Ascending aorta (tissue), 2 donors: Measurements from ENCODE around the gene CLCN2. TPM values are rescaled to one million over a fixed set of nuclear protein-coding genes. Genes with fewer than 3 reads are reported as not detected.

ENCODE experiments used
- DNase-seq, 2 donors: peaks; one replicate each; pipeline ENCODE4 v3.0.0-alpha.2; 2019; ENCODE audit warnings: low spot score in 2 of 2
- H3K27ac ChIP-seq, 2 donors: fragments of 200-600 bp; sonication (generic); one replicate each; pipeline ENCODE4 v1.5.1; 2016 to 2017; ENCODE audit warnings: mild to moderate bottlenecking in 1 of 2
- H3K27me3 ChIP-seq: fragments of 200-600 bp; sonication (generic); one replicate; pipeline ENCODE4 v1.5.1; 2017
- H3K36me3 ChIP-seq, 2 donors: fragments of 200-600 bp; sonication (generic); one replicate each; pipeline ENCODE4 v1.5.1; 2016
- H3K4me1 ChIP-seq, 2 donors: fragments of 200-600 bp; sonication (generic); one replicate each; pipeline ENCODE4 v1.5.1; 2016 to 2017; ENCODE audit warnings: mild to moderate bottlenecking in 1 of 2
- H3K4me3 ChIP-seq, 2 donors: fragments of 200-600 bp; sonication (generic); one replicate each; pipeline ENCODE4 v1.5.1; 2016 to 2017; ENCODE audit warnings: mild to moderate bottlenecking in 1 of 2
- H3K9me3 ChIP-seq, 2 donors: fragments of 200-600 bp; sonication (generic); one replicate each; pipeline ENCODE4 v1.5.1; 2016
- intact Hi-C: fragments of 100-400 bp; cut with DNase I; formaldehyde crosslinking; loops from one replicate; pipeline ENCODE4 v1.15.1; 2023
- total RNA-seq: library from RNA; depleted of rRNA; stranded (reverse); fragments of >200 nt; gene quantifications from one replicate; pipeline ENCODE4 v1.1.0, GENCODE V29; 2016
- TF ChIP-seq, protein P1 (sequence below), 3 experiments: fragments of 200-600 bp in 2 of 3; fragments of 450-650 bp in 1 of 3; sonication (generic) in 2 of 3; IDR thresholded peaks; one replicate each; pipeline ENCODE4 v1.5.1; 2016 to 2019; ENCODE audit warnings: antibody characterized with exemption in 3 of 3, mild to moderate bottlenecking in 1 of 3, moderate library complexity in 1 of 3

Gene CLCN2
- 31.2 TPM for total RNA-seq

- TF ChIP-seq, protein P1, sequence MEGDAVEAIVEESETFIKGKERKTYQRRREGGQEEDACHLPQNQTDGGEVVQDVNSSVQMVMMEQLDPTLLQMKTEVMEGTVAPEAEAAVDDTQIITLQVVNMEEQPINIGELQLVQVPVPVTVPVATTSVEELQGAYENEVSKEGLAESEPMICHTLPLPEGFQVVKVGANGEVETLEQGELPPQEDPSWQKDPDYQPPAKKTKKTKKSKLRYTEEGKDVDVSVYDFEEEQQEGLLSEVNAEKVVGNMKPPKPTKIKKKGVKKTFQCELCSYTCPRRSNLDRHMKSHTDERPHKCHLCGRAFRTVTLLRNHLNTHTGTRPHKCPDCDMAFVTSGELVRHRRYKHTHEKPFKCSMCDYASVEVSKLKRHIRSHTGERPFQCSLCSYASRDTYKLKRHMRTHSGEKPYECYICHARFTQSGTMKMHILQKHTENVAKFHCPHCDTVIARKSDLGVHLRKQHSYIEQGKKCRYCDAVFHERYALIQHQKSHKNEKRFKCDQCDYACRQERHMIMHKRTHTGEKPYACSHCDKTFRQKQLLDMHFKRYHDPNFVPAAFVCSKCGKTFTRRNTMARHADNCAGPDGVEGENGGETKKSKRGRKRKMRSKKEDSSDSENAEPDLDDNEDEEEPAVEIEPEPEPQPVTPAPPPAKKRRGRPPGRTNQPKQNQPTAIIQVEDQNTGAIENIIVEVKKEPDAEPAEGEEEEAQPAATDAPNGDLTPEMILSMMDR (IDR thresholded peaks at IDR 0.05) = no peak
- H3K4me3 ChIP-seq = peak within 1 kb of the TSS; percentile 64 to 78
- H3K4me1 ChIP-seq = peaks cover 5 to 15% of the 10 kb centered on the region in 2 donors
- peak within 1 kb of the TSS; percentile 99 to 100 for H3K27ac ChIP-seq
- intact Hi-C loops = loop anchor here (1.0 to 10.0 kb wide), 5 partner anchors 26 to 413 kb away; partner anchors contain the start of genes ABCC5, ABCF3 and PSMD2
- peaks cover 4 to 23% of the 10 kb centered on the region in 2 donors for H3K36me3 ChIP-seq
- DNase-seq = no peak
- H3K27me3 ChIP-seq = no peaks in the 10 kb centered on the region
- H3K9me3 ChIP-seq = no peaks in the 10 kb centered on the region
Observed at GRCh38 chr3:184361532-184361931, at the start of gene CLCN2, which contains the start of gene POLR2H. TSS of gene CLCN2 (minus strand) at chr3:184361605. CDS start at chr3:184361479, 126 bp downstream. TSS of gene POLR2H (plus strand) at chr3:184361710. CDS start at chr3:184363493, 1,783 bp downstream.

DNA sequence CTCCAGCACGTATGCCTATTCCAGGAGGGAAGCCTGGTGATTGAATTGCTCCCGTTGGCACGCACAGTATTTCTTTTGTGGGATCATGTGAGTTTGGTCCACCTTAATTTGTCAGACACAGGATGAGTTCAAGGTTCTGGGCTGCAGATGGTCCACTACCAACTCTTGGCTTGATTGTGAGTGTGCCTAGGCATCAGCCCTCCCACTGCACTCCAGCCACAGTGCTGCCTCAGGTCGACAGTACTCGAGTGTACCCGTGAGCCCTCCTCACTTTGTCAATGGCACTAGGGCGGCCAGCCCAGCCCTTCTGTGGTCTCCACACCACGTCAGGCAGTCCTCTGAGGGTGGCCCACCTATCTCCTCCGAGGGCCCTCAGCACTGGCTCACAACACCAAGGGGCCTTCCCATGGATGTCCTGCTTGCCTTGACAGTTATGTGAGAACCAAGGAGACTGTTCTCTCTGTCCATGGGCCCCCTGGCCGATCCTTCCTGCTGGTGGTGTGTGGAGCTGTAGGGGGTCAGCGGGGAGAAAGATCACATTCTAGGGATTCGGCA, 48.6 kb upstream of the CLCN2 start:
- peak in 1 of 2 donors; percentile 16 for DNase-seq
- TF ChIP-seq, protein P1 (IDR thresholded peaks at IDR 0.05) = no peak
- Histone ChIP-seq H3K9me3 (no peaks in the 10 kb centered on the region), H3K27ac (no peak overlapping the region), H3K4me1 (no peaks in the 10 kb centered on the region), H3K36me3 (no peaks in the 10 kb centered on the region), H3K27me3 (no peaks in the 10 kb centered on the region), H3K4me3 (no peak overlapping the region)
- intact Hi-C loops = no loop called here

GRCh38 chr3:184409331-184409926, 48.0 kb upstream of the CLCN2 start:
- intact Hi-C loops = no loop called here
- H3K4me3 ChIP-seq = no peak overlapping the region
- no peaks in the 10 kb centered on the region for H3K27me3 ChIP-seq
- no peak for DNase-seq
- H3K9me3 ChIP-seq = no peaks in the 10 kb centered on the region
- TF ChIP-seq, protein P1 (IDR thresholded peaks at IDR 0.05) = no peak
- H3K27ac ChIP-seq = no peak overlapping the region
- H3K36me3 ChIP-seq = no peaks in the 10 kb centered on the region
- H3K4me1 ChIP-seq = no peaks in the 10 kb centered on the region

GRCh38 chr3:184405075-184406030, 43.9 kb upstream of the CLCN2 start:
- Histone ChIP-seq H3K27ac (no peak overlapping the region), H3K4me3 (no peak overlapping the region), H3K9me3 (no peaks in the 10 kb centered on the region), H3K4me1 (no peaks in the 10 kb centered on the region), H3K36me3 (no peaks in the 10 kb centered on the region), H3K27me3 (no peaks in the 10 kb centered on the region)
- TF ChIP-seq, protein P1 (IDR thresholded peaks at IDR 0.05) = no peak
- intact Hi-C loops = no loop called here
- DNase-seq = no peak

DNA sequence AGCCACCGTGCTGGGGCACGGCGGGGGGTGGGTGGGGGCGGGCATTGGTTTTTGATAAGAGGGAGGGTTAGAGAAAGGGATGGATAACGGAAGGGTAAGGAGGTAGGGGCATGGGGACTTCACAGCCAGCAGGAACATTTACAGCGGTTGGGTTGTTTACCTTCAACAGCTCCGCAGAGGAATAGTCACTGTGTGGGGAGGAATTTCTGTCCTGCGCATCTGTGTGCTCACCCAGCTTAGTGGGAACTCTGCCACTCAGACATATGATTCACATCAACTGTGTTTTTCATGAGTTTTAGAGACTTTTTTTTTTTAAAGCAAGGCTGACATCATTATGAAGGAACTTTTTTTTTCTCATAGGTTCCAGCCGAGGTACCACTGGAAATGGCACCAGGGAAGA, 38.0 kb upstream of the CLCN2 start:
- H3K27ac ChIP-seq = no peak overlapping the region
- DNase-seq = no peak

More for the DNA sequence above, 38.0 kb upstream of the CLCN2 start:
- Histone ChIP-seq H3K4me3 (no peak overlapping the region), H3K36me3 (no peaks in the 10 kb centered on the region), H3K9me3 (no peaks in the 10 kb centered on the region), H3K27me3 (no peaks in the 10 kb centered on the region), H3K4me1 (no peaks in the 10 kb centered on the region)
- TF ChIP-seq, protein P1 (IDR thresholded peaks at IDR 0.05) = no peak
- intact Hi-C loops = no loop called here
